Prostate gland (tissue), 2 donors: Measurements from ENCODE around the gene SST. TPM values are rescaled to one million over a fixed set of nuclear protein-coding genes. Genes with fewer than 3 reads are reported as not detected.

Experiments used
- DNase-seq: peaks from one replicate; pipeline ENCODE4 v3.0.0-alpha.2; 2019; ENCODE audit warnings: low spot score
- H3K27ac ChIP-seq, 2 donors: fragments of 200-600 bp; sonication (generic); 2 replicates each; pipeline ENCODE4 v1.5.1; 2017 to 2019
- H3K27me3 ChIP-seq: fragments of 200-600 bp; sonication (generic); replicated peaks from 2 replicates; pipeline ENCODE4 v1.5.1; 2019; ENCODE audit not compliant: insufficient read depth
- H3K36me3 ChIP-seq, 2 donors: fragments of 200-600 bp; sonication (generic); 1 replicate in 1 of 2; 2 replicates in 1 of 2; pipeline versions ENCODE4 v1.5.1 to v1.8.1; 2017 to 2019
- H3K4me1 ChIP-seq: fragments of 200-600 bp; sonication (generic); replicated peaks from 2 replicates; pipeline ENCODE4 v1.5.1; 2019
- H3K4me3 ChIP-seq, 2 donors: fragments of 200-600 bp; sonication (generic); 2 replicates each; pipeline ENCODE4 v1.5.1; 2017 to 2019
- H3K9me3 ChIP-seq: fragments of 200-600 bp; sonication (generic); 2 replicates; pipeline ENCODE4 v1.5.1; 2017
- POLR2A ChIP-seq: fragments of 450-650 bp; IDR thresholded peaks from one replicate; pipeline ENCODE4 v1.6.1; 2016; ENCODE audit warnings: antibody characterized with exemption, mild to moderate bottlenecking
- POLR2AphosphoS5 ChIP-seq: sonication (generic); formaldehyde crosslinking; IDR thresholded peaks from one replicate; pipeline ENCODE4 v1.6.1; 2017; ENCODE audit warnings: antibody characterized with exemption
- WGBS: methylation state at CpG from one replicate; pipeline ENCODE4 v1.1.5; 2018; 5-methylcytosine and 5-hydroxymethylcytosine counted together
- intact Hi-C: fragments of 100-400 bp; cut with DNase I; formaldehyde crosslinking; loops from one replicate; pipeline ENCODE4 v1.14.2; 2022
- total RNA-seq, 2 donors: library from RNA; depleted of rRNA; stranded (reverse); fragments of >200 nt; gene quantifications; one replicate each; pipeline ENCODE4 v1.1.0, GENCODE V29; 2016
- TF ChIP-seq, protein P1 (sequence below), 4 experiments: fragments of 200-600 bp in 2 of 4; fragments of 450-650 bp in 2 of 4; sonication (generic) in 2 of 4; IDR thresholded peaks; 1 replicate in 3 of 4; 2 replicates in 1 of 4; pipeline ENCODE4 v1.5.1; 2016 to 2019; ENCODE audit warnings: antibody characterized with exemption in 4 of 4, mild to moderate bottlenecking in 2 of 4, moderate library complexity in 2 of 4

Gene SST
- total RNA-seq, 2 donors from 2014 or later: not detected

DNA sequence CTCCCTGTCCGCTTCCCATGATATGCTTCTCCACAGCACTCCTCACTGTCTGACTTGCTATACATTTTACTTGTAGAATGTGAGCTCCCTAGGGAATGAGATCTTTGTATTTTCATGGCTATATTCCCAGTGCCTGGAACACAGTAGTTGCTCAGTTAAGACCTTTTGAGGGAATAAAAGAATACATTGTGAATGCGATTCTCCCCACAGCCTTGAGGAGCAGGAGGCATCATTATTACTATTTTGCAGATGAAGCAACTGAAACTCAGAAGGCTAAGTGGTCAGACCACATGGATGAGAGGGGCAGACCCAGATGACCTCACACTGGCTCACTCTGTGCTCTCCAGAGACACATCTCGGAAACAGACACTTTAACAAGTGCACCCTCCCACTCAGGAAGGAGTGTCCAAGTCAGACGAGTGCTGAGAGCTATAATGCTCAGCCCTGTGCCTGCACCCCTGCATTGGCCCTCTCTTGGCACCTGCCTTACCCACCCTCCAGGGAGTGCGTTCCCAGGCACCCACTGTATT is 46.8 kb downstream of the SST start:
- Histone ChIP-seq H3K4me1 (no peaks in the 10 kb centered on the region), H3K9me3 (no peaks in the 10 kb centered on the region), H3K36me3 (no peaks in the 10 kb centered on the region), H3K4me3 (no peak overlapping the region), H3K27ac (no peak overlapping the region), H3K27me3 (peaks cover 5% of the 10 kb centered on the region)
- WGBS: 53% methylated on average over 5 of the region's 5 CpGs
- no peak for DNase-seq
- intact Hi-C loops: no loop called here
- no peak for TF ChIP-seq POLR2AphosphoS5
- no peak for TF ChIP-seq POLR2A
- TF ChIP-seq, protein P1, sequence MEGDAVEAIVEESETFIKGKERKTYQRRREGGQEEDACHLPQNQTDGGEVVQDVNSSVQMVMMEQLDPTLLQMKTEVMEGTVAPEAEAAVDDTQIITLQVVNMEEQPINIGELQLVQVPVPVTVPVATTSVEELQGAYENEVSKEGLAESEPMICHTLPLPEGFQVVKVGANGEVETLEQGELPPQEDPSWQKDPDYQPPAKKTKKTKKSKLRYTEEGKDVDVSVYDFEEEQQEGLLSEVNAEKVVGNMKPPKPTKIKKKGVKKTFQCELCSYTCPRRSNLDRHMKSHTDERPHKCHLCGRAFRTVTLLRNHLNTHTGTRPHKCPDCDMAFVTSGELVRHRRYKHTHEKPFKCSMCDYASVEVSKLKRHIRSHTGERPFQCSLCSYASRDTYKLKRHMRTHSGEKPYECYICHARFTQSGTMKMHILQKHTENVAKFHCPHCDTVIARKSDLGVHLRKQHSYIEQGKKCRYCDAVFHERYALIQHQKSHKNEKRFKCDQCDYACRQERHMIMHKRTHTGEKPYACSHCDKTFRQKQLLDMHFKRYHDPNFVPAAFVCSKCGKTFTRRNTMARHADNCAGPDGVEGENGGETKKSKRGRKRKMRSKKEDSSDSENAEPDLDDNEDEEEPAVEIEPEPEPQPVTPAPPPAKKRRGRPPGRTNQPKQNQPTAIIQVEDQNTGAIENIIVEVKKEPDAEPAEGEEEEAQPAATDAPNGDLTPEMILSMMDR (IDR thresholded peaks at IDR 0.05): no peak

DNA sequence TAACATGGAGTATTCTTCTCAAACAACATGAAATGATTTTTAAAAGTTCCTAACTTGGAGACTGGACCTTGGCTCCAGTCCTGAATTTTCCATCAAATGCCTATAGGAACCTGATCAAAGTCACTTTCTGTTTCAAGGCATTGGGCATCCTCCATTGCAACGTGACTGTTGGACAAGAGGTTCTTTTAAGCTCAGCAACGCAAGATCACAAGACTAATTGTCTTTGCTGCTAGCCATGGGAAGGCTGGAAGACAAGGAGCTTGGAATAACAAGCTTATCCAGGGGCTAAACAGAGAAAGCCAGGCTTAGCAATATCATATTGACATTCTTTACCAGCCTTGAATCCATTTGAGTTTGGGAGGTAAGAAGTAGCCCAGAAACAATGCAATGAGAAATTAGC is 48.3 kb downstream of the SST start:
- H3K4me1 ChIP-seq: no peaks in the 10 kb centered on the region
- peaks cover 5% of the 10 kb centered on the region for H3K27me3 ChIP-seq
- H3K27ac ChIP-seq: no peak overlapping the region
- TF ChIP-seq, protein P1 (IDR thresholded peaks at IDR 0.05): no peak
- no peak for TF ChIP-seq POLR2A
- TF ChIP-seq POLR2AphosphoS5: no peak
- WGBS: 83% methylated on average over 2 of the region's 2 CpGs
- no peak overlapping the region for H3K4me3 ChIP-seq
- intact Hi-C loops: no loop called here
- H3K9me3 ChIP-seq: no peaks in the 10 kb centered on the region
- no peak for DNase-seq
- no peaks in the 10 kb centered on the region for H3K36me3 ChIP-seq

DNA sequence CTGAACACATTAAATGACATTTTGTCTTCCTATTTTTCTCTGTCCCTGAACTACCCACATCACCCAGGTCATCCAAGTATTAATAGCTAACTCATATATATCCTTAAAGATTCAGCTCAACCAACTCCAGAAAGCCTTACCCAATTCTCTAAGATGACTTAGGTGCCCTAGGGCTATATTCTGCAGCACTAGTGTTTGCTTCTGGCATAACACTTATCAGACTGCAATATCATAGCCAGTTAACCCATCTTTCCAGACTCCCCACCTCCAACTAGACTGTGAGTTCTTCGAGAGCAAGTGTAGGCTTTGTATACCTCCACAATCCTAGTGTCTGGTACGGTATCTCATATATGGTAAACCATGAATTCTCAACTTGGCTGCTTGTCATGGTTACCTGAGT is 50.7 kb downstream of the SST start:
- H3K36me3 ChIP-seq: no peaks in the 10 kb centered on the region
- no peak overlapping the region for H3K27ac ChIP-seq
- WGBS: 84% methylated on average over 2 of the region's 2 CpGs
- intact Hi-C loops: no loop called here
- no peak for DNase-seq
- TF ChIP-seq POLR2A: no peak
- TF ChIP-seq, protein P1 (IDR thresholded peaks at IDR 0.05): no peak
- no peak for TF ChIP-seq POLR2AphosphoS5
- H3K4me3 ChIP-seq: no peak overlapping the region
- no peaks in the 10 kb centered on the region for H3K4me1 ChIP-seq
- H3K9me3 ChIP-seq: no peaks in the 10 kb centered on the region
- peaks cover 5% of the 10 kb centered on the region for H3K27me3 ChIP-seq

Other genes with a start within 250 kb of the SST start
- not detected for gene RTP2, start 32.2 kb upstream of the SST start, total RNA-seq
- 100 to 1,000 TPM in 1 of 2 donors, 10 to 100 TPM in 1; 50.1 to 105 TPM for gene BCL6, start 75.1 kb upstream of the SST start, total RNA-seq